Measurements from ENCODE around the gene PAK4.
"Not testable (repeated sequence)": the region's sequence is repeated elsewhere in the genome, so short reads cannot be mapped to it uniquely, and the experiment has no call there.

Gene PAK4

GRCh38 chr19:39090881-39091280, 34.7 kb upstream of the PAK4 start:
- no peak for DNase-seq (ENCODE audit: low spot score)

GRCh38 chr19:39095799-39096540, 29.6 kb upstream of the PAK4 start:
- not testable (repeated sequence) for H3K9me3 ChIP-seq (ENCODE audit: severe bottlenecking); H3K36me3 ChIP-seq (ENCODE audit: low read depth); H3K4me3 ChIP-seq (ENCODE audit: severe bottlenecking); H3K4me1 ChIP-seq (ENCODE audit: insufficient read depth, poor library complexity, severe bottlenecking); H3K27me3 ChIP-seq (ENCODE audit: insufficient read depth, poor library complexity, severe bottlenecking); DNase-seq (ENCODE audit: low spot score); ATAC-seq (ENCODE audit: low read depth); H3K27ac ChIP-seq (ENCODE audit: poor library complexity, severe bottlenecking)

More at GRCh38 chr19:39090881-39091280, 34.7 kb upstream of the PAK4 start:
- ATAC-seq (ENCODE audit: low read depth): no peak
- H3K9me3 ChIP-seq (ENCODE audit: severe bottlenecking): no peaks in the 10 kb centered on the region
- peaks cover 7% of the 10 kb centered on the region for H3K4me1 ChIP-seq (ENCODE audit: insufficient read depth, poor library complexity, severe bottlenecking)
- H3K36me3 ChIP-seq (ENCODE audit: low read depth): no peaks in the 10 kb centered on the region
- TF ChIP-seq, protein P1, sequence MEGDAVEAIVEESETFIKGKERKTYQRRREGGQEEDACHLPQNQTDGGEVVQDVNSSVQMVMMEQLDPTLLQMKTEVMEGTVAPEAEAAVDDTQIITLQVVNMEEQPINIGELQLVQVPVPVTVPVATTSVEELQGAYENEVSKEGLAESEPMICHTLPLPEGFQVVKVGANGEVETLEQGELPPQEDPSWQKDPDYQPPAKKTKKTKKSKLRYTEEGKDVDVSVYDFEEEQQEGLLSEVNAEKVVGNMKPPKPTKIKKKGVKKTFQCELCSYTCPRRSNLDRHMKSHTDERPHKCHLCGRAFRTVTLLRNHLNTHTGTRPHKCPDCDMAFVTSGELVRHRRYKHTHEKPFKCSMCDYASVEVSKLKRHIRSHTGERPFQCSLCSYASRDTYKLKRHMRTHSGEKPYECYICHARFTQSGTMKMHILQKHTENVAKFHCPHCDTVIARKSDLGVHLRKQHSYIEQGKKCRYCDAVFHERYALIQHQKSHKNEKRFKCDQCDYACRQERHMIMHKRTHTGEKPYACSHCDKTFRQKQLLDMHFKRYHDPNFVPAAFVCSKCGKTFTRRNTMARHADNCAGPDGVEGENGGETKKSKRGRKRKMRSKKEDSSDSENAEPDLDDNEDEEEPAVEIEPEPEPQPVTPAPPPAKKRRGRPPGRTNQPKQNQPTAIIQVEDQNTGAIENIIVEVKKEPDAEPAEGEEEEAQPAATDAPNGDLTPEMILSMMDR (IDR thresholded peaks at IDR 0.05; ENCODE audit: poor library complexity, severe bottlenecking): no peak
- no peaks in the 10 kb centered on the region for H3K27me3 ChIP-seq (ENCODE audit: insufficient read depth, poor library complexity, severe bottlenecking)
- H3K27ac ChIP-seq (ENCODE audit: poor library complexity, severe bottlenecking): no peak overlapping the region
- no peak overlapping the region for H3K4me3 ChIP-seq (ENCODE audit: severe bottlenecking)

- Histone ChIP-seq H3K9me3 (ENCODE audit: severe bottlenecking) (no peaks in the 10 kb centered on the region), H3K4me1 (ENCODE audit: insufficient read depth, poor library complexity, severe bottlenecking) (peaks cover 7% of the 10 kb centered on the region), H3K36me3 (ENCODE audit: low read depth) (no peaks in the 10 kb centered on the region), H3K27ac (ENCODE audit: poor library complexity, severe bottlenecking) (no peak overlapping the region), H3K27me3 (ENCODE audit: insufficient read depth, poor library complexity, severe bottlenecking) (no peaks in the 10 kb centered on the region), H3K4me3 (ENCODE audit: severe bottlenecking) (no peak overlapping the region)
- no peak for DNase-seq (ENCODE audit: low spot score)
- TF ChIP-seq, protein P1 (IDR thresholded peaks at IDR 0.05; ENCODE audit: poor library complexity, severe bottlenecking): no peak
- no peak for ATAC-seq (ENCODE audit: low read depth)
Observed at GRCh38 chr19:39097299-39097698, 28.3 kb upstream of the PAK4 start.

GRCh38 chr19:39097721-39098120, 27.9 kb upstream of the PAK4 start:
- no peak overlapping the region for H3K4me3 ChIP-seq (ENCODE audit: severe bottlenecking)
- no peak overlapping the region for H3K27ac ChIP-seq (ENCODE audit: poor library complexity, severe bottlenecking)
- no peaks in the 10 kb centered on the region for H3K27me3 ChIP-seq (ENCODE audit: insufficient read depth, poor library complexity, severe bottlenecking)
- H3K4me1 ChIP-seq (ENCODE audit: insufficient read depth, poor library complexity, severe bottlenecking): peaks cover 7% of the 10 kb centered on the region
- H3K36me3 ChIP-seq (ENCODE audit: low read depth): no peaks in the 10 kb centered on the region
- TF ChIP-seq, protein P1 (IDR thresholded peaks at IDR 0.05; ENCODE audit: poor library complexity, severe bottlenecking): no peak
- ATAC-seq (ENCODE audit: low read depth) (no peak), DNase-seq (ENCODE audit: low spot score) (no peak)
- no peaks in the 10 kb centered on the region for H3K9me3 ChIP-seq (ENCODE audit: severe bottlenecking)

- Histone ChIP-seq H3K27me3 (ENCODE audit: insufficient read depth, poor library complexity, severe bottlenecking) (no peaks in the 10 kb centered on the region), H3K9me3 (ENCODE audit: severe bottlenecking) (no peaks in the 10 kb centered on the region), H3K36me3 (ENCODE audit: low read depth) (no peaks in the 10 kb centered on the region), H3K4me3 (ENCODE audit: severe bottlenecking) (no peak overlapping the region), H3K4me1 (ENCODE audit: insufficient read depth, poor library complexity, severe bottlenecking) (peaks cover 5% of the 10 kb centered on the region), H3K27ac (ENCODE audit: poor library complexity, severe bottlenecking) (no peak overlapping the region)
- TF ChIP-seq, protein P1 (IDR thresholded peaks at IDR 0.05; ENCODE audit: poor library complexity, severe bottlenecking): no peak
- DNase-seq (ENCODE audit: low spot score): no peak
- ATAC-seq (ENCODE audit: low read depth): no peak
Observed at GRCh38 chr19:39098365-39099269, 27.0 kb upstream of the PAK4 start.

Measured in RWPE2 (cell line).